Epithelial cell of alveolus of lung (primary cell): ENCODE data around the gene PHAF1. TPM values are rescaled to one million over a fixed set of nuclear protein-coding genes. Genes with fewer than 3 reads are reported as not detected.

Experiments
- total RNA-seq: library from RNA; depleted of rRNA; stranded (reverse); fragments of >200 nt; gene quantifications from 2 replicates; pipeline ENCODE4 v1.2.1, GENCODE V29; 2015

Gene PHAF1
- 11.9 and 16.8 TPM in 2 replicates for total RNA-seq

GRCh38 chr16:67109407-67110135 is at the start of gene PHAF1:
Gene PHAF1 (plus strand): TSS chr16:67109941. CDS start chr16:67110176, 235 bp downstream.

GRCh38 chr16:67150833-67151396 is 41.2 kb downstream of the PHAF1 start, which contains the start of gene B3GNT9:
Gene B3GNT9 (minus strand): TSS chr16:67150998. CDS start chr16:67150485, 513 bp downstream.

GRCh38 chr16:67164599-67165061 is 54.9 kb downstream of the PHAF1 start, which contains the start of gene HSF4:
Gene HSF4 (plus strand): TSS chr16:67164745. CDS start chr16:67164812, 67 bp downstream.

GRCh38 chr16:67170168-67170948 is 60.6 kb downstream of the PHAF1 start, which contains the start of gene NOL3:
Gene NOL3 (plus strand): TSS chr16:67170538.

GRCh38 chr16:67183627-67184452 is 74.1 kb downstream of the PHAF1 start, which contains the start of gene MATCAP1:
Gene MATCAP1 (minus strand): TSS chr16:67183963. CDS start chr16:67180610, 3,353 bp downstream.

GRCh38 chr16:67190041-67190440 is 80.3 kb downstream of the PHAF1 start, which contains the start of gene EXOC3L1:
Gene EXOC3L1 (minus strand): TSS chr16:67190136. CDS start chr16:67189676, 460 bp downstream.

GRCh38 chr16:67191995-67192681 is 82.4 kb downstream of the PHAF1 start, which contains the start of gene E2F4:
Gene E2F4 (plus strand): TSS chr16:67192155. CDS start chr16:67192228, 73 bp downstream.

Other genes starting within 250 kb of the PHAF1 start
- 6.6 and 45.2 TPM in 2 replicates for gene PDP2, start 229.4 kb upstream of the PHAF1 start, total RNA-seq
- not detected in 2 replicates for gene CDH16, start 191.1 kb upstream of the PHAF1 start, total RNA-seq
- 3.8 and 7.5 TPM in 2 replicates for gene RRAD, start 184.4 kb upstream of the PHAF1 start, total RNA-seq
- gene CIAO2B, start 175.5 kb upstream of the PHAF1 start, total RNA-seq = 129 and 149 TPM in 2 replicates
- 19.0 and 22.8 TPM in 2 replicates for gene CES2, start 174.4 kb upstream of the PHAF1 start, total RNA-seq
- 0.24 TPM in 1 of 2 replicates, not detected in the other for gene CES3, start 148.7 kb upstream of the PHAF1 start, total RNA-seq
- 0.65 and 2.4 TPM in 2 replicates for gene CES4A, start 121.4 kb upstream of the PHAF1 start, total RNA-seq
- 39.8 and 48.2 TPM in 2 replicates for gene CBFB, start 80.8 kb upstream of the PHAF1 start, total RNA-seq
- gene B3GNT9, start 41.1 kb downstream of the PHAF1 start, total RNA-seq = 31.9 and 75.3 TPM in 2 replicates
- gene TRADD, start 50.0 kb downstream of the PHAF1 start, total RNA-seq = 26.1 and 32.8 TPM in 2 replicates
- gene FBXL8, start 50.0 kb downstream of the PHAF1 start, total RNA-seq = 7.8 and 24.1 TPM in 2 replicates
- 0.13 and 3.5 TPM in 2 replicates for gene HSF4, start 54.8 kb downstream of the PHAF1 start, total RNA-seq
- gene NOL3, start 60.6 kb downstream of the PHAF1 start, total RNA-seq = 25.3 and 35.7 TPM in 2 replicates
- gene MATCAP1, start 74.0 kb downstream of the PHAF1 start, total RNA-seq = 8.4 and 38.3 TPM in 2 replicates
- 0.39 and 0.96 TPM in 2 replicates for gene EXOC3L1, start 80.2 kb downstream of the PHAF1 start, total RNA-seq
- gene E2F4, start 82.2 kb downstream of the PHAF1 start, total RNA-seq = 75.3 and 80.8 TPM in 2 replicates
- 1.4 and 2.3 TPM in 2 replicates for gene ELMO3, start 89.2 kb downstream of the PHAF1 start, total RNA-seq
- 32.1 and 38.2 TPM in 2 replicates for gene TMEM208, start 117.2 kb downstream of the PHAF1 start, total RNA-seq
- gene FHOD1, start 137.5 kb downstream of the PHAF1 start, total RNA-seq = 27.3 and 30.1 TPM in 2 replicates
- gene SLC9A5, start 139.0 kb downstream of the PHAF1 start, total RNA-seq = 0.65 and 3.0 TPM in 2 replicates
- gene PLEKHG4, start 169.6 kb downstream of the PHAF1 start, total RNA-seq = 14.4 and 23.2 TPM in 2 replicates
- gene KCTD19, start 216.8 kb downstream of the PHAF1 start, total RNA-seq = 0.24 TPM in 1 of 2 replicates, not detected in the other
- 0.13 TPM in 1 of 2 replicates, not detected in the other for gene LRRC36, start 216.9 kb downstream of the PHAF1 start, total RNA-seq